HCT116 (cell line): Measurements from ENCODE around the gene IGSF11. TPM values are rescaled to one million over a fixed set of nuclear protein-coding genes. Genes with fewer than 3 reads are reported as not detected.

Source experiments
- ATAC-seq: fragments of 200-7000 bp; cut with Tn5 transposase; 2 replicates; pipeline ENCODE4 v1.9.1; 2020; ENCODE audit warnings: mild to moderate bottlenecking, moderate library complexity
- BruUV-seq: library from RNA; stranded (reverse); fragments of 400-500 nt; replicated peaks from 2 replicates; lab custom pipeline; 2021; lab: Mats Ljungman, UMichigan
- CTCF ChIA-PET: fragments of 300-600 bp; sonication (Branson Sonifier 250); formaldehyde crosslinking; loops from one replicate; lab custom pipeline; 2021; ENCODE audit warnings: antibody characterized with exemption; lab: Charles Lee
- POLR2A ChIA-PET: fragments of 300-600, 350-600 bp; sonication (Branson Sonifier 250); formaldehyde crosslinking; loops from one replicate; lab custom pipeline; 2021; ENCODE audit warnings: antibody characterized with exemption; lab: Charles Lee
- RAD21 ChIA-PET, 2 experiments: fragments of 300-600 bp; sonication (Branson Sonifier 250); formaldehyde crosslinking; loops; one replicate each; lab custom pipeline; 2023; ENCODE audit warnings: low total read pairs in 2 of 2; ENCODE audit not compliant: uncharacterized antibody in 2 of 2, unreplicated experiment in 2 of 2, low non-redundant PET in 1 of 2; lab: Charles Lee
- DNase-seq: peaks from one replicate; pipeline ENCODE4 v3.0.0-alpha.2; 2010; ENCODE audit warnings: low read depth, low spot score
- H2AFZ ChIP-seq: fragments of 200-600 bp; shearing (Covaris generic), sonication (generic); 2 replicates; pipeline ENCODE4 v1.6.1; 2017; ENCODE audit warnings: low read depth, mixed run types, mixed read lengths, antibody characterized with exemption, low read length; ENCODE audit not compliant: poor library complexity, severe bottlenecking
- H3K27ac ChIP-seq: 2 replicates; pipeline ENCODE4 v1.5.1; 2012; ENCODE audit warnings: low read depth, low read length
- H3K27me3 ChIP-seq: fragments of 200-600 bp; sonication (generic); 2 replicates; pipeline ENCODE4 v1.6.1; 2016; ENCODE audit warnings: mixed run types, low read length, mixed read lengths; ENCODE audit not compliant: insufficient read depth
- H3K36me3 ChIP-seq, 2 experiments: fragments of 200-500 bp in 1 of 2; fragments of 200-600 bp in 1 of 2; sonication (Bioruptor generic) in 1 of 2; sonication (generic) in 1 of 2; 2 replicates each; pipeline versions ENCODE4 v1.5.1 to v1.6.1; 2014 to 2016; ENCODE audit warnings: low read length in 2 of 2, inconsistent platforms in 1 of 2, mixed read lengths in 1 of 2, mixed run types in 1 of 2; ENCODE audit not compliant: insufficient read depth in 2 of 2, control insufficient read depth in 1 of 2
- H3K4me1 ChIP-seq, 2 experiments: fragments of 200-600 bp in 1 of 2; sonication (generic) in 1 of 2; 2 replicates each; pipeline versions ENCODE4 v1.5.1 to v1.6.1; 2012 to 2017; ENCODE audit warnings: low read length in 2 of 2, inconsistent platforms in 1 of 2, mild to moderate bottlenecking in 1 of 2, mixed read lengths in 1 of 2, mixed run types in 1 of 2, moderate library complexity in 1 of 2; ENCODE audit not compliant: insufficient read depth in 2 of 2, control insufficient read depth in 1 of 2
- H3K4me2 ChIP-seq: fragments of 200-600 bp; sonication (generic); 2 replicates; pipeline ENCODE4 v1.6.1; 2017; ENCODE audit warnings: mixed run types, low read length, mixed read lengths
- H3K4me3 ChIP-seq, 2 experiments: fragments of 200-600 bp in 1 of 2; sonication (generic) in 1 of 2; replicated peaks in 1 of 2; 2 replicates each; pipeline ENCODE4 v1.5.1; 2011 to 2016; ENCODE audit warnings: low read length in 2 of 2, control low read depth in 1 of 2, low read depth in 1 of 2, mild to moderate bottlenecking in 1 of 2, mixed read lengths in 1 of 2, mixed run types in 1 of 2
- H3K79me2 ChIP-seq: fragments of 200-600 bp; sonication (generic); 2 replicates; pipeline ENCODE4 v1.6.1; 2017; ENCODE audit warnings: mild to moderate bottlenecking, mixed run types, low read length, moderate library complexity, mixed read lengths; ENCODE audit not compliant: insufficient read depth
- H3K9ac ChIP-seq: fragments of 200-600 bp; sonication (generic); 2 replicates; pipeline ENCODE4 v1.6.1; 2016; ENCODE audit warnings: low read length, mixed read lengths
- H3K9me2 ChIP-seq: fragments of 200-600 bp; sonication (generic), shearing (Covaris generic); 2 replicates; pipeline ENCODE4 v1.6.1; 2017; ENCODE audit warnings: mixed run types, mild to moderate bottlenecking, moderate library complexity; ENCODE audit not compliant: insufficient read depth
- H3K9me3 ChIP-seq, 2 experiments: fragments of 200-500 bp in 1 of 2; fragments of 200-600 bp in 1 of 2; sonication (Bioruptor generic) in 1 of 2; sonication (generic) in 1 of 2; 2 replicates each; pipeline ENCODE4 v1.6.1; 2014 to 2017; ENCODE audit warnings: low read length in 2 of 2, mixed read lengths in 2 of 2, inconsistent platforms in 1 of 2, low read depth in 1 of 2, mild to moderate bottlenecking in 1 of 2, mixed run types in 1 of 2, moderate library complexity in 1 of 2; ENCODE audit not compliant: control insufficient read depth in 1 of 2, insufficient read depth in 1 of 2
- H4K20me1 ChIP-seq: fragments of 200-600 bp; sonication (generic), shearing (Covaris generic); 2 replicates; pipeline ENCODE4 v1.6.1; 2017; ENCODE audit warnings: mixed run types, mild to moderate bottlenecking, moderate library complexity; ENCODE audit not compliant: insufficient read depth
- CEBPB ChIP-seq: IDR thresholded peaks from 2 replicates; pipeline ENCODE4 v1.6.1; 2012; ENCODE audit warnings: low read depth
- ELF1 ChIP-seq: IDR thresholded peaks from 2 replicates; pipeline ENCODE4 v1.6.1; 2012; ENCODE audit warnings: low read depth, borderline replicate concordance
- EZH2phosphoT487 ChIP-seq: fragments of 200-600 bp; IDR thresholded peaks from 2 replicates; pipeline ENCODE4 v1.6.1; 2018; ENCODE audit warnings: antibody characterized with exemption, borderline replicate concordance
- FOSL1 ChIP-seq: IDR thresholded peaks from 2 replicates; pipeline ENCODE4 v1.6.1; 2012; ENCODE audit warnings: low read depth
- JUND ChIP-seq: IDR thresholded peaks from 2 replicates; pipeline ENCODE4 v1.6.1; 2012
- POLR2A ChIP-seq: IDR thresholded peaks from 2 replicates; pipeline ENCODE4 v1.7.0; 2011; ENCODE audit warnings: borderline replicate concordance; ENCODE audit not compliant: insufficient read depth, insufficient read length; ENCODE audit errors: extremely low read depth
- RAD21 ChIP-seq: IDR thresholded peaks from 2 replicates; pipeline ENCODE4 v1.6.1; 2012; ENCODE audit warnings: low read depth, mild to moderate bottlenecking
- SIN3A ChIP-seq: IDR thresholded peaks from 2 replicates; pipeline ENCODE4 v1.6.1; 2012; ENCODE audit warnings: low read depth
- SP1 ChIP-seq: IDR thresholded peaks from 2 replicates; pipeline ENCODE4 v1.6.1; 2012; ENCODE audit warnings: low read depth
- SRF ChIP-seq: IDR thresholded peaks from 2 replicates; pipeline ENCODE4 v1.6.1; 2012; ENCODE audit warnings: low read depth
- YY1 ChIP-seq: IDR thresholded peaks from 2 replicates; pipeline ENCODE4 v1.6.1; 2011; ENCODE audit warnings: low read length, low read depth, moderate library complexity, mild to moderate bottlenecking; ENCODE audit not compliant: insufficient replicate concordance; ENCODE audit errors: extremely low read depth
- ZNF274 ChIP-seq: fragments of 200-500 bp; sonication (Bioruptor generic); IDR thresholded peaks from 2 replicates; pipeline ENCODE4 v1.6.1; 2014; ENCODE audit warnings: mild to moderate bottlenecking, low read depth, low read length, inconsistent platforms
- intact Hi-C: fragments of 100-400 bp; cut with micrococcal nuclease; formaldehyde crosslinking; loops from 2 replicates; pipeline ENCODE4 v1.10.0; 2022
- total RNA-seq: library from RNA; stranded (reverse); gene quantifications from one replicate; pipeline ENCODE4 v1.2.1, GENCODE V29; 2021; ENCODE audit not compliant: unreplicated experiment
- TF ChIP-seq, protein P1 (sequence below): IDR thresholded peaks from 2 replicates; pipeline ENCODE4 v1.6.1; 2011; ENCODE audit warnings: mild to moderate bottlenecking, low read length, moderate library complexity; ENCODE audit not compliant: insufficient replicate concordance; ENCODE audit errors: extremely low read depth
- TF ChIP-seq, protein P2 (sequence below): IDR thresholded peaks from 2 replicates; pipeline ENCODE4 v1.6.1; 2012; ENCODE audit warnings: low read depth
- TF ChIP-seq, protein P3 (sequence below): IDR thresholded peaks from 2 replicates; pipeline ENCODE4 v1.6.1; 2012

The IGSF11 gene
- total RNA-seq, 1 experiment from 2014 or later = not detected

DNA sequence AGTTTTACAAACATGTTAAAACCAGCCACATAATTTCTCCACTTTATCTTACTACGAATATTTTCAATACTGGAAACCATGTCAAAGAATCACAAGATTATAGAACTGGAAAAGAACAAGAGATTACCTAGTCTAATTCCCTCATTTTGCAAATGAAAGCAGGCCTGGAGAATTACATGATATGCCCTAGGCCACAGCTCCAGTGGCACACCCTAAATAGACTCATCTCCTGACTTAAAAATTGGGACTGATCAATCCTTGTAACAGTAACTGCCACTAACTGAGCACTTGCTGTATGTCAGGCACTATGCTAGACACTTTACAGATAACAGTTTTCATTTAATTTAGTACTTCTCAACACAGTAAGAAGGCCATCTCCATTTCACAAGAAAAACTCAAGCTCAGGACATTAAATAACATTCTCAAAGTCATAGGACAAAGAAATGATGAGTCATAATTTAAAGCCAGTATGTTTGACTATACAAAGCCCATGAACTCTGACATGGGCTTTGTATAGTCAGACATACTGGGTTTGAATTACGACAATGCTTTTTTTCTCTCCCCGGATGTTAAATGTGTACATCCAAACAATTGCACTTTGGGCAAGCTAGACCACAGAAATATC is 9.4 kb downstream of the IGSF11 start:
- ChIA-PET RAD21 (no interaction called here), POLR2A (no interaction called here), CTCF (no interaction called here)
- H3K9me3 ChIP-seq = no peaks in the 10 kb centered on the region
- no peaks in the 10 kb centered on the region for H3K36me3 ChIP-seq
- TF ChIP-seq RAD21 (no peak), EZH2phosphoT487 (no peak)
- H3K4me3 ChIP-seq = no peak overlapping the region
- no peak overlapping the region for H3K27ac ChIP-seq
- H3K9me2 ChIP-seq = no peaks in the 10 kb centered on the region
- no peak overlapping the region for H3K4me2 ChIP-seq
- no peak overlapping the region for H3K9ac ChIP-seq
- ATAC-seq = no peak
- DNase-seq = no peak
- peaks cover 74% of the 10 kb centered on the region for H3K27me3 ChIP-seq
- no peaks in the 10 kb centered on the region for H4K20me1 ChIP-seq
- no peaks in the 10 kb centered on the region for H3K79me2 ChIP-seq
- intact Hi-C loops = no loop called here
- H2AFZ ChIP-seq = no peak overlapping the region
- BruUV-seq = no TSS peak
- H3K4me1 ChIP-seq = no peaks in the 10 kb centered on the region

DNA sequence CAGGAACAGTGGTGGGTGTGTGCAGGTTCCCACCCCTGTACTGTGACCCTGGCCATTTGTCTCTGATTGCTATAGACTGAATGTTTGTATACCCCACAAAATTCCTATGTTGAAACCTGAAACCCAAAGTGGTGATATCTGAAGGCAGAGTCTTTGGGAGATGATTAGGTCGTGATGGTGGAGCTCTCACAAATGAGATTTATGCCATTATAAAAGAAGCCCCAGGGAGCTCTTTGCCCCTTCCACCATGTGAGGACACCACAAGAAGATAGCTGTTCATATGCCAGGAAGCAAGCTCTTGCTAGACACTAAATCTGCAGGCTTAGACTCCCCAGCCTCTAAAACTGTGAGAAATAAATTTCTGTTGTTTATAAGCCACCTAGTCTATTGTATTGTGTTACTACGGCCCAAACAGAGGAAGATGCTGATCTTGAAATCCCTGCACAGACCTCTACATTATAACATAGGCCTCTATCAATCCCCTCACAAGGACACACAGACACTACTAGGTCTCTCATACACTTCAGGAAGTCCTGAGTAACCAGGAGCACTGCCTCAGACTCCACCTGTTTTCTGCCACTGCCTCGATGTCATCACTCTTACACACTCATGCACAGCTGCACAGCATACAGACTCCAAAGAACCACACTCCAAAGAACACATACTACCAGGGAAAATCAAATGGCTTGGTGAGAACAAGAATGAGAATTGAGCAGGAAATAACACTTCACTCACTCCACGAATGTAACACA is 14.7 kb downstream of the IGSF11 start:
- Histone ChIP-seq H3K27ac (no peak overlapping the region), H3K4me2 (no peak overlapping the region), H3K4me3 (no peak overlapping the region), H3K9me3 (no peaks in the 10 kb centered on the region), H3K36me3 (no peaks in the 10 kb centered on the region), H3K27me3 (peaks cover 81% of the 10 kb centered on the region), H4K20me1 (no peaks in the 10 kb centered on the region), H3K4me1 (no peaks in the 10 kb centered on the region), H2AFZ (no peak overlapping the region), H3K9ac (no peak overlapping the region), H3K79me2 (no peaks in the 10 kb centered on the region), H3K9me2 (no peaks in the 10 kb centered on the region)
- POLR2A ChIA-PET = no interaction called here
- no TSS peak for BruUV-seq
- intact Hi-C loops = no loop called here
- CTCF ChIA-PET = no interaction called here
- DNase-seq (no peak), ATAC-seq (no peak)
- RAD21 ChIA-PET = no interaction called here
- TF ChIP-seq, protein P1, sequence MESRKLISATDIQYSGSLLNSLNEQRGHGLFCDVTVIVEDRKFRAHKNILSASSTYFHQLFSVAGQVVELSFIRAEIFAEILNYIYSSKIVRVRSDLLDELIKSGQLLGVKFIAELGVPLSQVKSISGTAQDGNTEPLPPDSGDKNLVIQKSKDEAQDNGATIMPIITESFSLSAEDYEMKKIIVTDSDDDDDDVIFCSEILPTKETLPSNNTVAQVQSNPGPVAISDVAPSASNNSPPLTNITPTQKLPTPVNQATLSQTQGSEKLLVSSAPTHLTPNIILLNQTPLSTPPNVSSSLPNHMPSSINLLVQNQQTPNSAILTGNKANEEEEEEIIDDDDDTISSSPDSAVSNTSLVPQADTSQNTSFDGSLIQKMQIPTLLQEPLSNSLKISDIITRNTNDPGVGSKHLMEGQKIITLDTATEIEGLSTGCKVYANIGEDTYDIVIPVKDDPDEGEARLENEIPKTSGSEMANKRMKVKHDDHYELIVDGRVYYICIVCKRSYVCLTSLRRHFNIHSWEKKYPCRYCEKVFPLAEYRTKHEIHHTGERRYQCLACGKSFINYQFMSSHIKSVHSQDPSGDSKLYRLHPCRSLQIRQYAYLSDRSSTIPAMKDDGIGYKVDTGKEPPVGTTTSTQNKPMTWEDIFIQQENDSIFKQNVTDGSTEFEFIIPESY = no peak
- no peak for TF ChIP-seq POLR2A
- TF ChIP-seq SIN3A = no peak
- TF ChIP-seq SP1 = no peak
- no peak for TF ChIP-seq ELF1
- TF ChIP-seq JUND = no peak
- no peak for TF ChIP-seq CEBPB
- TF ChIP-seq YY1 = no peak
- TF ChIP-seq, protein P2, sequence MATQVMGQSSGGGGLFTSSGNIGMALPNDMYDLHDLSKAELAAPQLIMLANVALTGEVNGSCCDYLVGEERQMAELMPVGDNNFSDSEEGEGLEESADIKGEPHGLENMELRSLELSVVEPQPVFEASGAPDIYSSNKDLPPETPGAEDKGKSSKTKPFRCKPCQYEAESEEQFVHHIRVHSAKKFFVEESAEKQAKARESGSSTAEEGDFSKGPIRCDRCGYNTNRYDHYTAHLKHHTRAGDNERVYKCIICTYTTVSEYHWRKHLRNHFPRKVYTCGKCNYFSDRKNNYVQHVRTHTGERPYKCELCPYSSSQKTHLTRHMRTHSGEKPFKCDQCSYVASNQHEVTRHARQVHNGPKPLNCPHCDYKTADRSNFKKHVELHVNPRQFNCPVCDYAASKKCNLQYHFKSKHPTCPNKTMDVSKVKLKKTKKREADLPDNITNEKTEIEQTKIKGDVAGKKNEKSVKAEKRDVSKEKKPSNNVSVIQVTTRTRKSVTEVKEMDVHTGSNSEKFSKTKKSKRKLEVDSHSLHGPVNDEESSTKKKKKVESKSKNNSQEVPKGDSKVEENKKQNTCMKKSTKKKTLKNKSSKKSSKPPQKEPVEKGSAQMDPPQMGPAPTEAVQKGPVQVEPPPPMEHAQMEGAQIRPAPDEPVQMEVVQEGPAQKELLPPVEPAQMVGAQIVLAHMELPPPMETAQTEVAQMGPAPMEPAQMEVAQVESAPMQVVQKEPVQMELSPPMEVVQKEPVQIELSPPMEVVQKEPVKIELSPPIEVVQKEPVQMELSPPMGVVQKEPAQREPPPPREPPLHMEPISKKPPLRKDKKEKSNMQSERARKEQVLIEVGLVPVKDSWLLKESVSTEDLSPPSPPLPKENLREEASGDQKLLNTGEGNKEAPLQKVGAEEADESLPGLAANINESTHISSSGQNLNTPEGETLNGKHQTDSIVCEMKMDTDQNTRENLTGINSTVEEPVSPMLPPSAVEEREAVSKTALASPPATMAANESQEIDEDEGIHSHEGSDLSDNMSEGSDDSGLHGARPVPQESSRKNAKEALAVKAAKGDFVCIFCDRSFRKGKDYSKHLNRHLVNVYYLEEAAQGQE = no peak
- TF ChIP-seq FOSL1 = no peak
- no peak for TF ChIP-seq ZNF274
- no peak for TF ChIP-seq SRF
- TF ChIP-seq, protein P3, sequence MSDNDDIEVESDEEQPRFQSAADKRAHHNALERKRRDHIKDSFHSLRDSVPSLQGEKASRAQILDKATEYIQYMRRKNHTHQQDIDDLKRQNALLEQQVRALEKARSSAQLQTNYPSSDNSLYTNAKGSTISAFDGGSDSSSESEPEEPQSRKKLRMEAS = no peak
